Fibroblast of mammary gland (primary cell): ENCODE data around the gene SH3BP2.

Experiments used
- DNase-seq: peaks from one replicate; pipeline ENCODE4 v3.0.0-alpha.2; 2010; ENCODE audit warnings: low read depth
- H3K4me3 ChIP-seq: 2 replicates; pipeline ENCODE4 v1.5.1; 2011; ENCODE audit warnings: low read depth, mild to moderate bottlenecking, low read length, moderate library complexity; ENCODE audit not compliant: control insufficient read depth
- CTCF ChIP-seq: conservative IDR thresholded peaks from 2 replicates; pipeline ENCODE4 v1.5.1; 2011; ENCODE audit warnings: low read depth, low read length, inconsistent platforms; ENCODE audit not compliant: control insufficient read depth, insufficient read depth

SH3BP2 gene, protein sequence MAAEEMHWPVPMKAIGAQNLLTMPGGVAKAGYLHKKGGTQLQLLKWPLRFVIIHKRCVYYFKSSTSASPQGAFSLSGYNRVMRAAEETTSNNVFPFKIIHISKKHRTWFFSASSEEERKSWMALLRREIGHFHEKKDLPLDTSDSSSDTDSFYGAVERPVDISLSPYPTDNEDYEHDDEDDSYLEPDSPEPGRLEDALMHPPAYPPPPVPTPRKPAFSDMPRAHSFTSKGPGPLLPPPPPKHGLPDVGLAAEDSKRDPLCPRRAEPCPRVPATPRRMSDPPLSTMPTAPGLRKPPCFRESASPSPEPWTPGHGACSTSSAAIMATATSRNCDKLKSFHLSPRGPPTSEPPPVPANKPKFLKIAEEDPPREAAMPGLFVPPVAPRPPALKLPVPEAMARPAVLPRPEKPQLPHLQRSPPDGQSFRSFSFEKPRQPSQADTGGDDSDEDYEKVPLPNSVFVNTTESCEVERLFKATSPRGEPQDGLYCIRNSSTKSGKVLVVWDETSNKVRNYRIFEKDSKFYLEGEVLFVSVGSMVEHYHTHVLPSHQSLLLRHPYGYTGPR

GRCh38 chr4:2792711-2793585 is at the start of gene SH3BP2:
SH3BP2 (plus strand) TSS chr4:2793085; CDS start chr4:2820618, 27,533 bp downstream.
- H3K4me3 ChIP-seq: peak within 1 kb of the TSS; percentile 50
- no peak for DNase-seq
- TF ChIP-seq CTCF: no peak

- no peak for TF ChIP-seq CTCF
- no peak for DNase-seq
- H3K4me3 ChIP-seq: no peak overlapping the region
These were observed 49.1 kb upstream of the SH3BP2 start for GRCh38 chr4:2743518-2744445.

- no peak for DNase-seq
- no peak for TF ChIP-seq CTCF
- H3K4me3 ChIP-seq: no peak overlapping the region
These were observed 48.2 kb upstream of the SH3BP2 start for GRCh38 chr4:2744576-2745270.

DNA sequence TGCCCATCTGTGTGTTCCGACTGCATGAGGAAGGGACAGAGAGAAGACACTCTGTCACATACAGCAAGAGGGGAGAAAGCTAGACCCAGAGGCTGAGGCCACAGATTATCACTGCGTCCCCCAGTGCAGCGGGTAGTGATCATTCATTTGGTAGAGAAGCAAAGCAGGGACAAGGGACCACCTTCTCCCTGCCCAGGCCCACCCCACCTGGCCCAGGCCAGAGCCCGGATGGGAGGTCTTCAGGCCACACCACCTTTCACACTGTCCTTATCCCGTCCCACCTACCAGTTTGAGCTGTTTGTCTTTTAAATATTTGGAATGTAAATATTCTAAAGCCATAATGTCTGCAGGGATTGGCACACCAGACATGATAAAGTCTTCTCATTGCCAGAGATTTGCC is 47.4 kb upstream of the SH3BP2 start:
- TF ChIP-seq CTCF: no peak
- H3K4me3 ChIP-seq: no peak overlapping the region
- DNase-seq: no peak

DNA sequence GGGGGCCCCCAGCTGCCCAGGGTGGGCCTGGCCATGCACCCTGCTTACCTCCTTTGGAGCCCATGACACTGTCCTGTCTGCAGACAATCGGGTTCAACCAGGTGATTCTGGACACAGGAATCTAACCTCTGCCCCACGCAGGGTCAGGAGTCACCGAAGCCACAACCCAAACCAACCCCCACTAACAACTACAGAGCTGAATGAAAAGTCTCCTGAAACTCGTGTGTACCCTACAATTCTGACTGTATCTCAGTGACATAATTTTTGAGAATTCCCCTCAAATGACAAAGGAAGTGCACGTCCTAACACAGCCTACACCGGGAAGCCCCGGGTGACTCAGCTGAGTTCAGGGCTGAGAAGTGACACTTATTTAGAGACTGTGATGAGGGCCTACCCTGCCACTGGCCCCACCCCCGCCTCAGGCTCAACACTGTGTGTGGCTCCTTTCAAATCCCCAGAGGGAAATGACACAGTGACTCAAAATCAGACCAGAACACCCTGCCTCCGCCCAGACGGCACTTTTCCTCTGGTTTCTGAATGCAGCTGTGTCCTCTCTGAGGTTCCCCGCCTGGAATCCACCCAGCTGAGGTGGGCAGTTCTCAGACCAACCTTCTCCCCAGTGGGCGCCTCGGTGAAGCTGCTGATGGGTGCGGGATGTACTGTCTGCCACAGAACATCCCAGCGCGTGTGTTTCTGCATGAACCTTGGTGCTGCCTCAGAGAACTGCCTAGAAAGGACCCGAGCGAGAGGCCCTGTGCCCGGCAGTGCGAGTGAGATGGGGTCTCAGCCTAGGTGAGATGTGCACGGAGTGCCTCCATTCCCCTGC is 46.7 kb upstream of the SH3BP2 start:
- peak; percentile 45 for DNase-seq
- no peak overlapping the region for H3K4me3 ChIP-seq
- TF ChIP-seq CTCF: no peak
